ENCODE measurements around the gene IRAK3. TPM values are rescaled to one million over a fixed set of nuclear protein-coding genes. Genes with fewer than 3 reads are reported as not detected.

Gene IRAK3
- total and polyA plus RNA-seq, 2 donors (not counting 1 experiment from before 2014, with no cell fraction given) = 3.9 to 4.3 TPM

DNA sequence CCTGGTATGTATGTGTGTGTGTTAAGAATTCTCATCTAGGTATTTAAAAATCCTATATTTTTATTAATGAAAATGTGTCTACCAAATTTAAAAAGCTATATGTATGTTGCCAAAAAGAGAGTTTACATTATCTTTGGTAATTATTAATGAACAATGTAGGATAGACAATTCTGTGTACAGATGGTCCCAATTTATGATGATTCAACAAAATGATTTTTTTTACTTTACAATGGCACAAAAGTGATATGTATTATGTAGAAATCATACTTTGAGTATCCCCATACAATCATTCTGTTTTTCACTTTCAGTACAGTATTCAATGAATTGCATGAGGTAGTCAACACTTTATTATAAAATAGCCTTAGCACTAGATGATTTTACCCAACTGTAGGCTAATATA, 39.4 kb downstream of the IRAK3 start:
- DNase-seq (no peak), ATAC-seq (ENCODE audit: low read depth) (no peak)
- Mint-ChIP-seq H3K27ac (no peak overlapping the region), H3K27me3 (no peaks in the 10 kb centered on the region), H3K4me1 (peaks cover 4% of the 10 kb centered on the region), H3K9me3 (ENCODE audit: insufficient read depth) (no peaks in the 10 kb centered on the region), H3K4me3 (no peak overlapping the region)
- POLR2A ChIA-PET = no interaction called here
- Histone ChIP-seq H3K27ac (ENCODE audit: low read length in 2 of 2) (no peak overlapping the region), H3K4me2 (replicated peaks; ENCODE audit: low read depth, low read length, poor library complexity, severe bottlenecking) (no peak overlapping the region), H3K9me3 (ENCODE audit: control extremely low read depth in 1 of 3, control insufficient read depth in 2 of 3, insufficient read depth in 1 of 3, low read length in 2 of 3) (no peaks in the 10 kb centered on the region), H3K27me3 (replicated peaks in 1 of 4; ENCODE audit: control extremely low read depth in 1 of 4, control insufficient read depth in 3 of 4, insufficient read depth in 4 of 4, low read length in 3 of 4) (no peaks in the 10 kb centered on the region), H3K36me3 (replicated peaks in 1 of 2; ENCODE audit: control extremely low read depth in 1 of 2, control insufficient read depth in 1 of 2, extremely low read depth in 1 of 2, insufficient read depth in 2 of 2, low read length in 1 of 2) (peaks cover 0 to 1% of the 10 kb centered on the region in 2 experiments), H2AFZ (ENCODE audit: insufficient read depth, low read depth, low read length, poor library complexity, severe bottlenecking) (no peak overlapping the region), H3K9ac (ENCODE audit: low read length) (no peak overlapping the region), H4K20me1 (ENCODE audit: control insufficient read depth, insufficient read depth, low read length, poor library complexity, severe bottlenecking) (no peaks in the 10 kb centered on the region), H3K4me1 (ENCODE audit: control insufficient read depth in 2 of 2, insufficient read depth in 2 of 2, low read length in 2 of 2) (no peaks in the 10 kb centered on the region), H3K79me2 (ENCODE audit: control insufficient read depth, insufficient read depth, low read length) (no peaks in the 10 kb centered on the region), H3K4me3 (ENCODE audit: control extremely low read depth in 1 of 5, extremely low read depth in 1 of 5, insufficient read depth in 1 of 5, low read depth in 2 of 5, low read length in 4 of 5) (no peak overlapping the region)
- TF ChIP-seq, protein P1, sequence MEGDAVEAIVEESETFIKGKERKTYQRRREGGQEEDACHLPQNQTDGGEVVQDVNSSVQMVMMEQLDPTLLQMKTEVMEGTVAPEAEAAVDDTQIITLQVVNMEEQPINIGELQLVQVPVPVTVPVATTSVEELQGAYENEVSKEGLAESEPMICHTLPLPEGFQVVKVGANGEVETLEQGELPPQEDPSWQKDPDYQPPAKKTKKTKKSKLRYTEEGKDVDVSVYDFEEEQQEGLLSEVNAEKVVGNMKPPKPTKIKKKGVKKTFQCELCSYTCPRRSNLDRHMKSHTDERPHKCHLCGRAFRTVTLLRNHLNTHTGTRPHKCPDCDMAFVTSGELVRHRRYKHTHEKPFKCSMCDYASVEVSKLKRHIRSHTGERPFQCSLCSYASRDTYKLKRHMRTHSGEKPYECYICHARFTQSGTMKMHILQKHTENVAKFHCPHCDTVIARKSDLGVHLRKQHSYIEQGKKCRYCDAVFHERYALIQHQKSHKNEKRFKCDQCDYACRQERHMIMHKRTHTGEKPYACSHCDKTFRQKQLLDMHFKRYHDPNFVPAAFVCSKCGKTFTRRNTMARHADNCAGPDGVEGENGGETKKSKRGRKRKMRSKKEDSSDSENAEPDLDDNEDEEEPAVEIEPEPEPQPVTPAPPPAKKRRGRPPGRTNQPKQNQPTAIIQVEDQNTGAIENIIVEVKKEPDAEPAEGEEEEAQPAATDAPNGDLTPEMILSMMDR (IDR thresholded peaks at IDR 0.05) = no peak
- no peak for TF ChIP-seq EZH2 (IDR thresholded peaks at IDR 0.05; ENCODE audit: borderline replicate concordance, insufficient read depth, low read depth, low read length, poor library complexity, severe bottlenecking)
- intact Hi-C loops (cut with micrococcal nuclease) = no loop called here
- CTCF ChIA-PET = no interaction called here

DNA sequence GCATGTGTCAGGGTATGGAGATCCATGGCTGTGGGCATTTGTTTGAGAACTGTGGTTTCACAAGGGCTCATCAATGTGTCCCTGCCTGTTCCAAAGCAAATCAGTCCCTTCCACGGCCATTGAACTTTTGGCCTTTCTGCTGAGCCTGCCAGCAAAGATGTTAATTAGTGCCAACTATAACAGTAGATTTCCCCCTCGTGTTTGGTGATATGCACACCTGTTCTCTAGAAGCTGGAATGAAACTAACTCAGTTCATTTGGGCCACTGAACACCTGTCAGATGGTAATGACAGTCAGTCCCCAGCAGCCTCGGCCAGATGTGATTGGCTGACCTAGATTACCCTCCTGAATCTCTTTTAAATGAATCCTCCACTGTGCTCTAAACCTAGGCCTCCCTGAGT, 43.2 kb downstream of the IRAK3 start:
- intact Hi-C loops (cut with micrococcal nuclease) = no loop called here

More for the DNA sequence above, 43.2 kb downstream of the IRAK3 start:
- DNase-seq (no peak), ATAC-seq (ENCODE audit: low read depth) (no peak)
- Mint-ChIP-seq H3K9me3 (ENCODE audit: insufficient read depth) (no peaks in the 10 kb centered on the region), H3K27me3 (no peaks in the 10 kb centered on the region), H3K4me3 (no peak overlapping the region), H3K27ac (no peak overlapping the region), H3K4me1 (peaks cover 27% of the 10 kb centered on the region)
- Histone ChIP-seq H3K36me3 (replicated peaks in 1 of 2; ENCODE audit: control extremely low read depth in 1 of 2, control insufficient read depth in 1 of 2, extremely low read depth in 1 of 2, insufficient read depth in 2 of 2, low read length in 1 of 2) (no peaks in the 10 kb centered on the region), H3K79me2 (ENCODE audit: control insufficient read depth, insufficient read depth, low read length) (no peaks in the 10 kb centered on the region), H3K27ac (ENCODE audit: low read length in 2 of 2) (peak overlapping the region in 1 of 2 donors; percentile 51), H3K4me2 (replicated peaks; ENCODE audit: low read depth, low read length, poor library complexity, severe bottlenecking) (no peak overlapping the region), H4K20me1 (ENCODE audit: control insufficient read depth, insufficient read depth, low read length, poor library complexity, severe bottlenecking) (no peaks in the 10 kb centered on the region), H3K27me3 (replicated peaks in 1 of 4; ENCODE audit: control extremely low read depth in 1 of 4, control insufficient read depth in 3 of 4, insufficient read depth in 4 of 4, low read length in 3 of 4) (no peaks in the 10 kb centered on the region), H3K9me3 (ENCODE audit: control extremely low read depth in 1 of 3, control insufficient read depth in 2 of 3, insufficient read depth in 1 of 3, low read length in 2 of 3) (no peaks in the 10 kb centered on the region), H2AFZ (ENCODE audit: insufficient read depth, low read depth, low read length, poor library complexity, severe bottlenecking) (no peak overlapping the region), H3K4me1 (ENCODE audit: control insufficient read depth in 2 of 2, insufficient read depth in 2 of 2, low read length in 2 of 2) (peaks cover 10 to 15% of the 10 kb centered on the region in 2 donors), H3K4me3 (ENCODE audit: control extremely low read depth in 1 of 5, extremely low read depth in 1 of 5, insufficient read depth in 1 of 5, low read depth in 2 of 5, low read length in 4 of 5) (no peak overlapping the region), H3K9ac (ENCODE audit: low read length) (no peak overlapping the region)
- WGBS (ENCODE audit: insufficient coverage) = 10% methylated on average over 3 of the region's 3 CpGs
- ChIA-PET CTCF (interaction anchor here (2.6 kb wide), 1 partner anchor 37 kb away, joined by 7 read pairs; no protein-coding TSS in a partner anchor), POLR2A (no interaction called here)
- TF ChIP-seq, protein P1 (IDR thresholded peaks at IDR 0.05) = no peak
- no peak for TF ChIP-seq EZH2 (IDR thresholded peaks at IDR 0.05; ENCODE audit: borderline replicate concordance, insufficient read depth, low read depth, low read length, poor library complexity, severe bottlenecking)

Measured in B cell (primary cell).